H1 (cell line): Measurements from ENCODE around the gene NUP210L. TPM values are rescaled to one million over a fixed set of nuclear protein-coding genes. Genes with fewer than 3 reads are reported as not detected.

Source experiments
- CTCF ChIA-PET: fragments of 300-600 bp; sonication (Branson Sonifier 250); formaldehyde crosslinking; loops from one replicate; lab custom pipeline; 2021; ENCODE audit not compliant: partially characterized antibody; lab: Charles Lee
- POLR2A ChIA-PET: fragments of 300-600 bp; sonication (Branson Sonifier 250); formaldehyde crosslinking; loops from one replicate; lab custom pipeline; 2021; ENCODE audit warnings: inconsistent platforms; ENCODE audit not compliant: partially characterized antibody; lab: Charles Lee
- DNase-seq, 2 experiments: peaks; one replicate each; pipeline versions ENCODE4 v3.0.0 to v3.0.0-alpha.2; 2010 to 2022; ENCODE audit warnings: low spot score in 2 of 2, low read depth in 1 of 2, mixed read lengths in 1 of 2
- FAIRE-seq: peaks from 2 replicates; lab custom pipeline; 2011; peaks lifted over from hg19 to GRCh38; lab: Jason Lieb, UNC
- H2AFZ ChIP-seq: 2 replicates; pipeline ENCODE4 v1.8.1; 2012; ENCODE audit warnings: low read length, inconsistent platforms
- H2AK5ac ChIP-seq: 2 replicates; pipeline ENCODE4 v1.6.1; 2013; ENCODE audit warnings: low read depth, low read length
- H2BK120ac ChIP-seq: replicated peaks from 2 replicates; pipeline ENCODE3; 2013; ENCODE audit warnings: low read depth, low read length, inconsistent platforms
- H2BK12ac ChIP-seq: 2 replicates; pipeline ENCODE4 v1.6.1; 2013; ENCODE audit warnings: low read depth, low read length
- H2BK15ac ChIP-seq: 2 replicates; pipeline ENCODE4 v1.6.1; 2013; ENCODE audit warnings: low read length
- H2BK20ac ChIP-seq: 2 replicates; pipeline ENCODE4 v1.6.1; 2013; ENCODE audit warnings: low read length
- H2BK5ac ChIP-seq: 2 replicates; pipeline ENCODE4 v1.6.1; 2013; ENCODE audit warnings: low read depth, low read length
- H3K14ac ChIP-seq: 2 replicates; pipeline ENCODE4 v1.6.1; 2013; ENCODE audit warnings: inconsistent platforms; ENCODE audit not compliant: insufficient read length
- H3K18ac ChIP-seq: 2 replicates; pipeline ENCODE4 v1.6.1; 2013; ENCODE audit warnings: low read length; ENCODE audit errors: extremely low read depth
- H3K23ac ChIP-seq: 2 replicates; pipeline ENCODE4 v1.6.1; 2013; ENCODE audit warnings: inconsistent platforms; ENCODE audit not compliant: insufficient read length
- H3K23me2 ChIP-seq: 2 replicates; pipeline ENCODE4 v1.6.1; 2013; ENCODE audit warnings: low read depth, low read length
- H3K27ac ChIP-seq: 2 replicates; pipeline ENCODE4 v1.6.1; 2011; ENCODE audit warnings: low read depth, low read length, inconsistent platforms
- H3K27me3 ChIP-seq, 4 experiments: replicated peaks in 1 of 4; 1 replicate in 1 of 4; 2 replicates in 3 of 4; pipeline versions ENCODE4 v1.6.1 to v1.8.1; 2011 to 2013; ENCODE audit warnings: low read length in 3 of 4, mild to moderate bottlenecking in 3 of 4, inconsistent platforms in 2 of 4, mixed read lengths in 2 of 4, moderate library complexity in 1 of 4; ENCODE audit not compliant: control insufficient read depth in 3 of 4, insufficient read depth in 3 of 4; ENCODE audit errors: extremely low read depth in 1 of 4
- H3K36me3 ChIP-seq, 4 experiments: 2 replicates each; pipeline versions ENCODE4 v1.6.1 to v1.8.1; 2011 to 2013; ENCODE audit warnings: mild to moderate bottlenecking in 4 of 4, low read length in 3 of 4, moderate library complexity in 2 of 4, control low read depth in 1 of 4, inconsistent platforms in 1 of 4; ENCODE audit not compliant: insufficient read depth in 4 of 4, control insufficient read depth in 2 of 4
- H3K4ac ChIP-seq: replicated peaks from 2 replicates; pipeline ENCODE3; 2013; ENCODE audit warnings: low read length, low read depth, mixed read lengths, inconsistent platforms; ENCODE audit not compliant: insufficient read length
- H3K4me1 ChIP-seq, 4 experiments: replicated peaks in 1 of 4; 1 replicate in 1 of 4; 2 replicates in 3 of 4; pipeline versions ENCODE4 v1.6.1 to v1.8.1; 2011 to 2013; ENCODE audit warnings: low read length in 3 of 4, inconsistent platforms in 2 of 4, mixed read lengths in 1 of 4; ENCODE audit not compliant: insufficient read depth in 4 of 4, control insufficient read depth in 3 of 4
- H3K4me2 ChIP-seq, 2 experiments: 2 replicates each; pipeline versions ENCODE4 v1.6.1 to v1.8.1; 2011 to 2013; ENCODE audit warnings: low read depth in 2 of 2, low read length in 2 of 2, control low read depth in 1 of 2, inconsistent platforms in 1 of 2, mild to moderate bottlenecking in 1 of 2; ENCODE audit not compliant: insufficient read depth in 1 of 2
- H3K4me3 ChIP-seq, 4 experiments: fragments of 200-600, 300-600 bp in 1 of 4; sonication (generic), shearing (Covaris generic), sonication (Bioruptor Twin) in 1 of 4; 2 replicates each; pipeline versions ENCODE4 v1.5.1 to v1.8.1; 2011 to 2016; ENCODE audit warnings: low read length in 4 of 4, low read depth in 3 of 4, control low read depth in 2 of 4, inconsistent platforms in 2 of 4, mild to moderate bottlenecking in 2 of 4, mixed read lengths in 1 of 4, moderate library complexity in 1 of 4; ENCODE audit not compliant: insufficient read depth in 2 of 4; ENCODE audit errors: extremely low read depth in 1 of 4
- H3K56ac ChIP-seq: replicated peaks from 2 replicates; pipeline ENCODE3; 2013; ENCODE audit warnings: low read depth, mild to moderate bottlenecking, mixed read lengths, low read length, inconsistent platforms; ENCODE audit not compliant: insufficient read length
- H3K79me1 ChIP-seq: 2 replicates; pipeline ENCODE4 v1.6.1; 2013; ENCODE audit warnings: low read depth, low read length, control low read depth
- H3K79me2 ChIP-seq, 2 experiments: 2 replicates each; pipeline versions ENCODE4 v1.6.1 to v1.8.1; 2012 to 2013; ENCODE audit warnings: low read length in 2 of 2, mild to moderate bottlenecking in 2 of 2, inconsistent platforms in 1 of 2; ENCODE audit not compliant: insufficient read depth in 2 of 2, control insufficient read depth in 1 of 2
- H3K9ac ChIP-seq, 4 experiments: replicated peaks in 1 of 4; 1 replicate in 1 of 4; 2 replicates in 3 of 4; pipeline versions ENCODE4 v1.6.1 to v1.8.1; 2011 to 2013; ENCODE audit warnings: low read depth in 3 of 4, low read length in 3 of 4, control low read depth in 2 of 4, mild to moderate bottlenecking in 2 of 4, moderate library complexity in 2 of 4, inconsistent platforms in 1 of 4; ENCODE audit errors: extremely low read depth in 1 of 4
- H3K9me3 ChIP-seq, 2 experiments: 2 replicates each; pipeline versions ENCODE4 v1.6.1 to v1.8.1; 2012 to 2013; ENCODE audit warnings: mild to moderate bottlenecking in 2 of 2, moderate library complexity in 2 of 2, control low read depth in 1 of 2, inconsistent platforms in 1 of 2, low read depth in 1 of 2, low read length in 1 of 2, mixed read lengths in 1 of 2; ENCODE audit not compliant: insufficient read depth in 2 of 2
- H4K20me1 ChIP-seq, 2 experiments: replicated peaks in 1 of 2; 2 replicates each; pipeline versions ENCODE3 to v1.8.1; 2011 to 2013; ENCODE audit warnings: inconsistent platforms in 2 of 2, low read length in 2 of 2, mild to moderate bottlenecking in 1 of 2; ENCODE audit not compliant: insufficient read depth in 2 of 2, control insufficient read depth in 1 of 2
- H4K5ac ChIP-seq: 2 replicates; pipeline ENCODE4 v1.6.1; 2013; ENCODE audit warnings: low read length, low read depth, mixed read lengths, inconsistent platforms; ENCODE audit not compliant: insufficient read length
- H4K8ac ChIP-seq: 2 replicates; pipeline ENCODE4 v1.8.0; 2013; ENCODE audit warnings: mild to moderate bottlenecking, moderate library complexity, low read length, inconsistent platforms; ENCODE audit not compliant: insufficient read depth; ENCODE audit errors: extremely low read depth
- H4K91ac ChIP-seq: replicated peaks from 2 replicates; pipeline ENCODE3; 2013; ENCODE audit warnings: low read length, mixed read lengths, inconsistent platforms; ENCODE audit not compliant: insufficient read length
- ASH2L ChIP-seq: fragments of 200-600, 300-600 bp; sonication (generic); IDR thresholded peaks from one replicate; pipeline ENCODE4 v1.7.1; 2017; ENCODE audit warnings: low read length
- ATF3 ChIP-seq: IDR thresholded peaks from 2 replicates; pipeline ENCODE4 v1.6.1; 2011; ENCODE audit warnings: low read depth, mild to moderate bottlenecking, low read length; ENCODE audit not compliant: insufficient read depth
- BRCA1 ChIP-seq: IDR thresholded peaks from 2 replicates; pipeline ENCODE4 v1.6.1; 2012; ENCODE audit warnings: low read depth, low read length, improper control_type of control experiment
- CHD2 ChIP-seq: IDR thresholded peaks from 2 replicates; pipeline ENCODE4 v1.6.1; 2012; ENCODE audit warnings: low read length, improper control_type of control experiment
- POLR2AphosphoS5 ChIP-seq: IDR thresholded peaks from 2 replicates; pipeline ENCODE4 v1.6.1; 2011; ENCODE audit warnings: low read depth, low read length
- RXRA ChIP-seq: IDR thresholded peaks from 2 replicates; pipeline ENCODE4 v1.6.1; 2011; ENCODE audit warnings: low read depth, mild to moderate bottlenecking, low read length, moderate library complexity; ENCODE audit not compliant: insufficient read depth
- SIX5 ChIP-seq: IDR thresholded peaks from 2 replicates; pipeline ENCODE4 v1.6.1; 2011; ENCODE audit warnings: mild to moderate bottlenecking, low read depth, low read length
- TAF1 ChIP-seq: IDR thresholded peaks from 2 replicates; pipeline ENCODE4 v1.6.1; 2011; ENCODE audit warnings: mild to moderate bottlenecking, low read depth, low read length
- WGBS, 2 experiments: shearing (Covaris generic) in 1 of 2; methylation state at CpG; one replicate each; pipeline versions ENCODE4 v1.1.6 to v1.1.7; 2013 to 2015; ENCODE audit warnings: low lambda C conversion rate in 2 of 2, mixed read lengths in 2 of 2, inconsistent platforms in 1 of 2, low coverage in 1 of 2, missing lambda C conversion rate in 1 of 2; ENCODE audit not compliant: insufficient replicate concordance in 2 of 2, insufficient coverage in 1 of 2, insufficient read length in 1 of 2; ENCODE audit errors: extremely low coverage in 1 of 2, missing lambda C conversion rate in 1 of 2; 5-methylcytosine and 5-hydroxymethylcytosine counted together
- polyA plus RNA-seq, 7 experiments: library from polyadenylated mRNA; depleted of rRNA in 3 of 7; stranded (reverse) in 5 of 7; unstranded in 2 of 7; fragments of >200 nt in 5 of 7; fragments of 200-250 nt in 2 of 7; gene quantifications; 1 replicate in 5 of 7; 2 replicates in 1 of 7; 4 replicates in 1 of 7; pipeline versions ENCODE4 v1.2.1 to v1.2.3, GENCODE V29; 2011 to 2013; ENCODE audit warnings: missing spikeins in 2 of 7, mixed read lengths in 2 of 7
- total RNA-seq: library from RNA; stranded (reverse); fragmentation: NEBNext Ultra II Directional; extraction: Animal tissue kit (Norgen Biotek cat#: 25700); gene quantifications from 2 replicates; pipeline ENCODE4 v1.2.1, GENCODE V29; 2021

Gene NUP210L
- total and polyA plus RNA-seq, 2 of the 8 experiments (the other 6 are each of a cell fraction or from before 2014, with no cell fraction given) = not detected

- H3K27ac ChIP-seq = 0 out of 2 replicates have a peak overlapping the region, but pooled peaks have one; percentile 3
- no peak overlapping the region for H3K56ac ChIP-seq
- ChIA-PET CTCF (interaction anchor here (0.5 to 1.5 kb wide), 3 partner anchors 15 to 185 kb away, joined by 3 read pairs; no protein-coding TSS in a partner anchor), POLR2A (interaction anchor here (1.0 to 15.7 kb wide), 6 partner anchors 13 to 325 kb away, joined by 6 to 454 read pairs (median 42); partner anchors contain the start of genes CHTOP, CREB3L4, DENND4B and JTB)
- H3K79me2 ChIP-seq = peaks cover 36 to 61% of the 10 kb centered on the region in 2 experiments
- H3K36me3 ChIP-seq = peaks cover 11 to 26% (median 19%) of the 10 kb centered on the region in 4 experiments
- peaks cover 24% of the 10 kb centered on the region for H3K79me1 ChIP-seq
- H3K23ac ChIP-seq = no peak overlapping the region
- no peak overlapping the region for H3K4me3 ChIP-seq
- no peak overlapping the region for H3K18ac ChIP-seq
- TF ChIP-seq ATF3 (no peak), CHD2 (no peak), SIX5 (0 out of 2 replicates have a peak, but pooled peaks have one; percentile 12), ASH2L (no peak), POLR2AphosphoS5 (peak; percentile 56), TAF1 (no peak), BRCA1 (no peak), RXRA (no peak)
- H3K4me2 ChIP-seq = peak overlapping the region in 1 of 2 experiments; percentile 89; a peak in 1 of 4 replicates
- FAIRE-seq (no peak), DNase-seq (no peak)
- H3K4me1 ChIP-seq = peaks cover 6 to 20% (median 12%) of the 10 kb centered on the region in 4 experiments
- H3K9ac ChIP-seq = no peak overlapping the region
- H4K20me1 ChIP-seq = peaks cover 9 to 10% of the 10 kb centered on the region in 2 experiments
- H2BK20ac ChIP-seq = no peak overlapping the region
- no peak overlapping the region for H2AFZ ChIP-seq
- no peak overlapping the region for H4K5ac ChIP-seq
- H3K27me3 ChIP-seq = no peaks in the 10 kb centered on the region
- no peak overlapping the region for H3K4ac ChIP-seq
- H2BK5ac ChIP-seq = 0 out of 2 replicates have a peak overlapping the region, but pooled peaks have one; percentile 29
- H3K9me3 ChIP-seq = no peaks in the 10 kb centered on the region
- no peak overlapping the region for H3K14ac ChIP-seq
- WGBS, 2 experiments = 82% methylated on average over 3 of the region's 3 CpGs; no CpG with 5 or more reads in 1 of the 2 experiments
- H2BK120ac ChIP-seq = no peak overlapping the region
- H4K91ac ChIP-seq = no peak overlapping the region
- no peak overlapping the region for H2BK12ac ChIP-seq
- H4K8ac ChIP-seq = no peak overlapping the region
- H3K23me2 ChIP-seq = peaks cover 28% of the 10 kb centered on the region
- H2BK15ac ChIP-seq = no peak overlapping the region
- H2AK5ac ChIP-seq = no peak overlapping the region
Observed at GRCh38 chr1:153959454-153959853, 195.4 kb downstream of the NUP210L start.
